Colonic mucosa (tissue), 4 donors: ENCODE results near the gene CHD5. TPM values are rescaled to one million over a fixed set of nuclear protein-coding genes. Genes with fewer than 3 reads are reported as not detected.

Experiments used
- DNase-seq: peaks from one replicate; pipeline ENCODE4 v3.0.0-alpha.2; 2020
- H3K27ac ChIP-seq: fragments of 200-600 bp; one replicate; pipeline ENCODE4 v1.8.0; 2021
- H3K27me3 ChIP-seq: fragments of 200-600 bp; one replicate; pipeline ENCODE4 v1.8.0; 2021
- H3K36me3 ChIP-seq: fragments of 200-600 bp; one replicate; pipeline ENCODE4 v1.8.0; 2021
- H3K4me1 ChIP-seq: fragments of 200-600 bp; one replicate; pipeline ENCODE4 v1.8.0; 2021; ENCODE audit warnings: mild to moderate bottlenecking
- H3K4me3 ChIP-seq: fragments of 200-600 bp; one replicate; pipeline ENCODE4 v1.8.0; 2021
- H3K9ac ChIP-seq, 2 donors: one replicate each; pipeline ENCODE4 v1.7.0; 2013; ENCODE audit warnings: control low read depth in 2 of 2, low read depth in 2 of 2, low read length in 2 of 2
- H3K9me3 ChIP-seq: fragments of 200-600 bp; one replicate; pipeline ENCODE4 v1.8.0; 2021
- CTCF ChIP-seq: fragments of 200-600 bp; IDR thresholded peaks from one replicate; pipeline ENCODE4 v1.8.0; 2022; ENCODE audit warnings: antibody characterized with exemption, mild to moderate bottlenecking
- intact Hi-C: fragments of 100-400 bp; cut with DNase I; formaldehyde crosslinking; loops from one replicate; pipeline ENCODE4 v1.14.1; 2022
- total RNA-seq, 2 donors: library from RNA; stranded (reverse); fragmentation: NEBNext Ultra II Directional in 1 of 2; extraction: Animal tissue kit (Norgen Biotek cat#: 25700) in 1 of 2; gene quantifications; one replicate each; pipeline ENCODE4 v1.2.1, GENCODE V29; 2021
- donor health status: healthy.
- donor health status: DM: no; HTN: no; CAD: no.
- donor health status: DM: no; HTN: no; CAD: no.

The CHD5 gene
- total RNA-seq, 2 donors from 2014 or later: 0.35 to 0.69 TPM

- H3K4me3 ChIP-seq: no peak overlapping the region
- no peaks in the 10 kb centered on the region for H3K4me1 ChIP-seq
- no peak for TF ChIP-seq CTCF
- no peak overlapping the region for H3K9ac ChIP-seq
- DNase-seq: no peak
- H3K27me3 ChIP-seq: no peaks in the 10 kb centered on the region
- no peak overlapping the region for H3K27ac ChIP-seq
- intact Hi-C loops: no loop called here
- H3K9me3 ChIP-seq: no peaks in the 10 kb centered on the region
- H3K36me3 ChIP-seq: no peaks in the 10 kb centered on the region
Measured at GRCh38 chr1:6094801-6095505, 85.2 kb downstream of the CHD5 start.

- H3K27me3 ChIP-seq: no peaks in the 10 kb centered on the region
- H3K4me1 ChIP-seq: no peaks in the 10 kb centered on the region
- no peak overlapping the region for H3K9ac ChIP-seq
- no peak overlapping the region for H3K4me3 ChIP-seq
- no peak for DNase-seq
- H3K27ac ChIP-seq: no peak overlapping the region
- no peak for TF ChIP-seq CTCF
- intact Hi-C loops: no loop called here
- no peaks in the 10 kb centered on the region for H3K9me3 ChIP-seq
- no peaks in the 10 kb centered on the region for H3K36me3 ChIP-seq
Measured at GRCh38 chr1:6094246-6094645, 85.9 kb downstream of the CHD5 start.

GRCh38 chr1:6093611-6094010, 86.5 kb downstream of the CHD5 start:
- intact Hi-C loops: no loop called here
- no peak for DNase-seq

GRCh38 chr1:6093071-6093470, 87.0 kb downstream of the CHD5 start:
- H3K27ac ChIP-seq: no peak overlapping the region
- no peak overlapping the region for H3K4me3 ChIP-seq
- DNase-seq: no peak
- intact Hi-C loops: no loop called here
- no peak overlapping the region for H3K9ac ChIP-seq
- no peaks in the 10 kb centered on the region for H3K36me3 ChIP-seq
- H3K27me3 ChIP-seq: no peaks in the 10 kb centered on the region
- no peaks in the 10 kb centered on the region for H3K4me1 ChIP-seq
- TF ChIP-seq CTCF: no peak
- H3K9me3 ChIP-seq: no peaks in the 10 kb centered on the region

More at GRCh38 chr1:6093611-6094010, 86.5 kb downstream of the CHD5 start:
- Histone ChIP-seq H3K4me3 (no peak overlapping the region), H3K4me1 (no peaks in the 10 kb centered on the region), H3K9ac (no peak overlapping the region), H3K27me3 (no peaks in the 10 kb centered on the region), H3K9me3 (no peaks in the 10 kb centered on the region), H3K27ac (no peak overlapping the region), H3K36me3 (no peaks in the 10 kb centered on the region)
- TF ChIP-seq CTCF: no peak

GRCh38 chr1:6092211-6092610, 87.9 kb downstream of the CHD5 start:
- no peak for DNase-seq
- H3K27ac ChIP-seq: no peak overlapping the region
- intact Hi-C loops: no loop called here
- H3K36me3 ChIP-seq: no peaks in the 10 kb centered on the region
- H3K4me1 ChIP-seq: no peaks in the 10 kb centered on the region
- no peak for TF ChIP-seq CTCF
- H3K9me3 ChIP-seq: no peaks in the 10 kb centered on the region
- no peak overlapping the region for H3K4me3 ChIP-seq
- H3K27me3 ChIP-seq: no peaks in the 10 kb centered on the region
- H3K9ac ChIP-seq: no peak overlapping the region
